HepG2 (cell line): ENCODE data around the gene ADAM15. TPM values are rescaled to one million over a fixed set of nuclear protein-coding genes. Genes with fewer than 3 reads are reported as not detected.

Source experiments
- ATAC-seq: fragments of 200-7000 bp; cut with Tn5 transposase; 3 replicates; pipeline ENCODE4 v1.9.1; 2020; ENCODE audit warnings: mild to moderate bottlenecking, moderate library complexity
- BruUV-seq: library from RNA; stranded (reverse); fragments of 400-500 nt; replicated peaks from 2 replicates; lab custom pipeline; 2021; lab: Mats Ljungman, UMichigan
- CTCF ChIA-PET: fragments of 300-600 bp; formaldehyde crosslinking; extraction: SDS; loops from one replicate; lab custom pipeline; 2021; ENCODE audit warnings: low total read pairs, inconsistent platforms, low intra/inter-chr PET ratio; lab: Yijun Ruan, JAX
- POLR2A ChIA-PET: fragments of 350-600 bp; sonication (Branson Sonifier 250); formaldehyde crosslinking; loops from one replicate; lab custom pipeline; 2020; ENCODE audit warnings: antibody characterized with exemption, inconsistent platforms; lab: Yijun Ruan, JAX
- DNase-seq: peaks from one replicate; pipeline ENCODE4 v3.0.0-alpha.2; 2015; ENCODE audit warnings: low spot score
- FAIRE-seq: peaks from 3 replicates; lab custom pipeline; 2011; peaks lifted over from hg19 to GRCh38; lab: Jason Lieb, UNC
- H2AFZ ChIP-seq: one replicate; pipeline ENCODE4 v1.6.1; 2011; ENCODE audit warnings: low read length, inconsistent platforms
- H3K27ac ChIP-seq: fragments of 300-600 bp; 3 replicates; pipeline ENCODE4 v1.8.0; 2011; ENCODE audit warnings: mixed run types, mild to moderate bottlenecking, mixed read lengths, low read length, inconsistent platforms; ENCODE audit not compliant: insufficient read depth; ENCODE audit errors: extremely low read length
- H3K27me3 ChIP-seq, 2 experiments: fragments of 200-600 bp in 1 of 2; 2 replicates in 1 of 2; 3 replicates in 1 of 2; pipeline versions ENCODE4 v1.6.0 to v1.8.0; 2011; ENCODE audit warnings: low read length in 2 of 2, mild to moderate bottlenecking in 2 of 2, moderate library complexity in 2 of 2, inconsistent platforms in 1 of 2; ENCODE audit not compliant: insufficient read depth in 2 of 2, control insufficient read depth in 1 of 2
- H3K36me3 ChIP-seq, 2 experiments: fragments of 200-600 bp in 1 of 2; replicated peaks in 1 of 2; 2 replicates in 1 of 2; 3 replicates in 1 of 2; pipeline versions ENCODE4 v1.5.1 to v1.8.0; 2011; ENCODE audit warnings: low read length in 2 of 2, inconsistent platforms in 1 of 2; ENCODE audit not compliant: insufficient read depth in 2 of 2, control insufficient read depth in 1 of 2
- H3K4me1 ChIP-seq: 2 replicates; pipeline ENCODE4 v1.5.1; 2012; ENCODE audit warnings: low read length, inconsistent platforms; ENCODE audit not compliant: insufficient read depth
- H3K4me2 ChIP-seq: 2 replicates; pipeline ENCODE4 v1.6.0; 2011; ENCODE audit warnings: low read depth, low read length, inconsistent platforms
- H3K4me3 ChIP-seq, 3 experiments: fragments of 200-600 bp in 1 of 3; sonication (generic), shearing (Covaris generic) in 1 of 3; replicated peaks in 1 of 3; 2 replicates each; pipeline ENCODE4 v1.5.1; 2011 to 2016; ENCODE audit warnings: low read length in 3 of 3, inconsistent platforms in 2 of 3, low read depth in 2 of 3, mild to moderate bottlenecking in 2 of 3, control low read depth in 1 of 3, mixed read lengths in 1 of 3; ENCODE audit not compliant: insufficient read depth in 1 of 3
- H3K79me2 ChIP-seq: one replicate; pipeline ENCODE4 v1.6.1; 2011; ENCODE audit warnings: low read length, inconsistent platforms; ENCODE audit not compliant: insufficient read depth
- H3K9ac ChIP-seq: 2 replicates; pipeline ENCODE4 v1.6.0; 2011; ENCODE audit warnings: mild to moderate bottlenecking, low read depth, low read length, inconsistent platforms; ENCODE audit not compliant: insufficient read depth
- H3K9me3 ChIP-seq: 2 replicates; pipeline ENCODE4 v1.5.1; 2012; ENCODE audit warnings: mild to moderate bottlenecking, low read length
- H4K20me1 ChIP-seq: 2 replicates; pipeline ENCODE4 v1.6.0; 2011; ENCODE audit warnings: inconsistent platforms, mild to moderate bottlenecking, low read length, moderate library complexity; ENCODE audit not compliant: insufficient read depth
- AGO2 ChIP-seq: fragments of 200-400 bp; formaldehyde crosslinking; optimal IDR thresholded peaks from 2 replicates; pipeline ENCODE3; 2017; ENCODE audit warnings: mild to moderate bottlenecking, low read depth, low read length, moderate library complexity
- AHDC1 ChIP-seq: sonication (generic); formaldehyde crosslinking; IDR thresholded peaks from 2 replicates; pipeline ENCODE4 v1.5.1; 2020; ENCODE audit warnings: mild to moderate bottlenecking, missing genetic modification reagents, borderline replicate concordance
- DDIT3 ChIP-seq: sonication (generic); formaldehyde crosslinking; IDR thresholded peaks from 2 replicates; pipeline ENCODE4 v1.4.0; 2020; ENCODE audit warnings: mild to moderate bottlenecking, missing genetic modification reagents
- ELF4 ChIP-seq: sonication (generic); formaldehyde crosslinking; IDR thresholded peaks from 2 replicates; pipeline ENCODE4 v1.5.0; 2020; ENCODE audit warnings: missing genetic modification reagents, mild to moderate bottlenecking, moderate library complexity, borderline replicate concordance
- ETS1 ChIP-seq: sonication (generic); formaldehyde crosslinking; IDR thresholded peaks from 2 replicates; pipeline ENCODE4 v1.4.0; 2020; ENCODE audit warnings: missing genetic modification reagents
- LBX2 ChIP-seq: sonication (generic); formaldehyde crosslinking; IDR thresholded peaks from 2 replicates; pipeline ENCODE4 v1.5.0; 2020; ENCODE audit warnings: missing genetic modification reagents, mild to moderate bottlenecking, borderline replicate concordance
- NFRKB ChIP-seq: fragments of 450-650 bp; IDR thresholded peaks from 2 replicates; pipeline ENCODE4 v1.6.1; 2017
- TFAP4 ChIP-seq: sonication (generic); IDR thresholded peaks from 2 replicates; pipeline ENCODE4 v1.6.1; 2016; ENCODE audit warnings: low read depth, borderline replicate concordance
- ZBTB38 ChIP-seq: sonication (generic); formaldehyde crosslinking; IDR thresholded peaks from 2 replicates; pipeline ENCODE4 v1.5.1; 2020; ENCODE audit warnings: mild to moderate bottlenecking, missing genetic modification reagents
- ZNF20 ChIP-seq: sonication (generic); formaldehyde crosslinking; IDR thresholded peaks from 2 replicates; pipeline ENCODE4 v1.4.0; 2020; ENCODE audit warnings: mild to moderate bottlenecking, moderate library complexity, missing genetic modification reagents
- ZNF563 ChIP-seq: sonication (generic); formaldehyde crosslinking; IDR thresholded peaks from 2 replicates; pipeline ENCODE4 v1.8.0; 2022; ENCODE audit warnings: mild to moderate bottlenecking, moderate library complexity, missing genetic modification reagents
- ZNF644 ChIP-seq: IDR thresholded peaks from 2 replicates; pipeline ENCODE4 v1.6.1; 2016; ENCODE audit warnings: low read depth
- ZNF740 ChIP-seq: sonication (generic); formaldehyde crosslinking; IDR thresholded peaks from 2 replicates; pipeline ENCODE4 v1.4.0; 2020; ENCODE audit warnings: missing genetic modification reagents
- WGBS: methylation state at CpG from one replicate; pipeline ENCODE4 v1.1.6; 2017; ENCODE audit warnings: low lambda C conversion rate; 5-methylcytosine and 5-hydroxymethylcytosine counted together
- in situ Hi-C: cut with HindIII; loops from 2 replicates; pipeline ENCODE4 v1.10.0; 2017; ENCODE audit warnings: low pct_unique_long_range_greater_than_20kb; ENCODE audit not compliant: extremely low pct_ligation_motif_present
- intact Hi-C: fragments of 100-400 bp; cut with micrococcal nuclease; formaldehyde crosslinking; loops from one replicate; pipeline ENCODE4 v1.10.0; 2022; ENCODE audit not compliant: unreplicated experiment
- polyA plus RNA-seq, 8 experiments: library from polyadenylated mRNA; depleted of rRNA in 3 of 8; stranded (reverse) in 7 of 8; unstranded in 1 of 8; fragments of >200 nt; fragmentation: Illumina TruSeq in 4 of 8; extraction: Trizol in 4 of 8; gene quantifications; 2 replicates each; pipeline versions ENCODE4 v1.2.1 to v1.2.3, GENCODE V29; 2011 to 2016; ENCODE audit warnings: low read depth in 4 of 8, missing spikeins in 1 of 8, mixed read lengths in 1 of 8; ENCODE audit not compliant: insufficient read depth in 1 of 8
- total RNA-seq, 5 experiments: library from RNA; depleted of rRNA; stranded (reverse); fragments of >200 nt; fragmentation: Illumina TruSeq; extraction: Trizol; gene quantifications; 2 replicates each; pipeline ENCODE4 v1.2.3, GENCODE V29; 2016; ENCODE audit warnings: low read depth in 1 of 5

Gene ADAM15
- total and polyA plus RNA-seq, 2 of the 13 experiments (the other 11 are each of a cell fraction or from before 2014, with no cell fraction given), result 17.9 to 25.6 TPM

GRCh38 chr1:155049651-155050559 is 1.2 kb upstream of the ADAM15 start:
- peak; percentile 46 for FAIRE-seq
- Histone ChIP-seq H2AFZ (no peak overlapping the region), H3K4me2 (peak overlapping the region; percentile 96), H3K27ac (peak overlapping the region; percentile 66), H3K36me3 (no peaks in the 10 kb centered on the region; a peak in 1 of 5 replicates), H3K79me2 (no peaks in the 10 kb centered on the region), H3K9me3 (no peaks in the 10 kb centered on the region), H3K9ac (peak overlapping the region; percentile 70), H4K20me1 (no peaks in the 10 kb centered on the region), H3K4me3 (peak overlapping the region in 2 of 3 experiments; percentile 21 to 88; a peak in 3 of 6 replicates), H3K4me1 (peaks cover 59% of the 10 kb centered on the region), H3K27me3 (no peaks in the 10 kb centered on the region)
- intact Hi-C loops, result loop anchor here (5.0 kb wide), 2 partner anchors 32 to 143 kb away; no protein-coding TSS in a partner anchor
- DNase-seq, result no peak
- peak; percentile 3; the same call in 2 of the 3 replicates for ATAC-seq
- CTCF ChIA-PET, result interaction anchor here (1.8 to 2.0 kb wide), 2 partner anchors 12 to 32 kb away, joined by 5 to 7 read pairs; no protein-coding TSS in a partner anchor
- POLR2A ChIA-PET, result interaction anchor here (1.0 to 1.4 kb wide), 4 partner anchors 11 to 78 kb away, joined by 3 to 7 read pairs (median 4); no protein-coding TSS in a partner anchor
- in situ Hi-C loops, result no loop called here
- TSS peak; percentile 76 for BruUV-seq
- WGBS, result 9% methylated on average over 9 of the region's 10 CpGs
- TF ChIP-seq ELF4 (CRISPR knock-in tag) (no peak), AHDC1 (CRISPR knock-in tag) (no peak), ETS1 (CRISPR knock-in tag) (no peak), DDIT3 (no peak), AGO2 (no peak), ZNF20 (CRISPR knock-in tag) (no peak), ZBTB38 (CRISPR knock-in tag) (no peak; the same call in 1 of the 2 replicates), ZNF644 (CRISPR knock-in tag) (no peak), NFRKB (no peak), TFAP4 (no peak), ZNF563 (CRISPR knock-in tag) (no peak), ZNF740 (no peak), LBX2 (CRISPR knock-in tag) (no peak)
